GM21360 (cell line): Measurements from ENCODE around the gene KCTD17.
A peak's percentile ranks its signal among the peaks of the same experiment; 100 is the strongest.

Source experiments
- ATAC-seq: cut with Tn5 transposase; IDR thresholded peaks from one replicate; pipeline ENCODE4 v1.9.1; 2021; ENCODE audit warnings: mild to moderate bottlenecking, moderate library complexity; ENCODE audit not compliant: unreplicated experiment

KCTD17 gene

GRCh38 chr22:37051391-37052385 is at the start of gene KCTD17:
TSS of gene KCTD17 (plus strand) at chr22:37051742. CDS start at chr22:37051761, 19 bp downstream.
- no peak for ATAC-seq

- no peak for ATAC-seq
These were observed 49.7 kb upstream of the KCTD17 start for GRCh38 chr22:37001826-37002225.

- no peak for ATAC-seq
These were observed 48.9 kb upstream of the KCTD17 start for GRCh38 chr22:37002633-37003032.

DNA sequence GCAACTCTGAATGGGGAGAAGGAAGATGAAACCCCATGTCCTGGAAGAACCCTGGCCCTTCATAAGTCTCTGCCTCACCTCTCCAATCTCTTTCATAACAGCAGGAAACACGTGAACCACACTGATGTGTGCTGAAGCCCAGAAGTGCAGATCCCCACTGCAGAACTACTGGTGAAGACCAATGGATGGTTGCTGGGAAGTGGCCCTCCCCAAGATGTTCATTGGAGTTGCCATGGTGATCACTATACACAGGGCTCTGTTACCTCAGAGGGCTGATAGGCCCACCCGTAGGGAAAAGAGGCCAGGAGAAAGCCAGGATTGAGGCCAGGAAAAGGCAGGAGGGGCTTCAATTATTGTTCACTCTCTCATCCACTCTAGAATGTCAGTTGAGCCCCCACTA is 43.9 kb upstream of the KCTD17 start:
- ATAC-seq, result no peak

DNA sequence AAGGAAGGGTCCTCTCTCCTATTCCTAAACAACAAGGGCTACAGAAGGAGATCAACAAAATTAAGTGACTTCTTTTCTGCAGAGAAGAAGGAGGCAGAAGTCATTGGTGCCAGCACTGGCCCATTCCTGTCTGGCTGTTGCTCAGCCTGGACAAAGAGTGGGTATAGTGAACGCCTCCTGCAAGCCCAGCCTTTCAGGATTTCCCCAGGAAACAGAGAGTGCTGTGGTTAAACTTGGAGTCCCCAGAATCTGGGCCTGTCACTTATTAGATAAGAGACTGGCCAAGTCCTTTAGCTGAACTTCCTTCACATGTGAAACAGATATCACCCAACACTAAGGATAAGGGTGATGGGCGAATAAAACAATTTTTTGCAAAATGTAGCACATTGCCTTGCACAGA is 43.2 kb upstream of the KCTD17 start:
- ATAC-seq, result no peak

GRCh38 chr22:37009490-37009889 is 42.1 kb upstream of the KCTD17 start:
- ATAC-seq, result no peak

DNA sequence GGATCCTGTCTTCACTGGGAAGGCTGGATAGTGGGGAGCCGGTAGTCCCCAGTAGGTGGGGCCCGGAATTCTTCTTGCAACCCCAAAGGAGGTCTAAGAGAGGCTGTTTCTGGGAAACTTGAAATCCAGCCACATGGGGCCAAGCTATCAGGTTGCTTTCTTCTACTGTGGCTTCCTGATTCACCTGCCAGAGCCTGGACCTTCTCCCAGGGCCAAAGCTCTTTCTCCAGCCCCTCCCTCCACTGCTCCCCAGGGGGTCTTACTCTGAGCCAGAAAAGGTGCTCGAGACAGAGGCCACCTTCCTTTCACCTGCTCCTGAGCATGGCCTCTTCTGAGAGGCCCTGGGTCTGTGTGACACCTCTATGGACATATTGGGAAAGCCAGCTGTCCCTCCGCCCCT is 41.4 kb upstream of the KCTD17 start:
- ATAC-seq, result no peak

GRCh38 chr22:37010976-37011375 is 40.6 kb upstream of the KCTD17 start:
- ATAC-seq, result no peak

GRCh38 chr22:37011472-37011871 is 40.1 kb upstream of the KCTD17 start:
- ATAC-seq, result no peak

DNA sequence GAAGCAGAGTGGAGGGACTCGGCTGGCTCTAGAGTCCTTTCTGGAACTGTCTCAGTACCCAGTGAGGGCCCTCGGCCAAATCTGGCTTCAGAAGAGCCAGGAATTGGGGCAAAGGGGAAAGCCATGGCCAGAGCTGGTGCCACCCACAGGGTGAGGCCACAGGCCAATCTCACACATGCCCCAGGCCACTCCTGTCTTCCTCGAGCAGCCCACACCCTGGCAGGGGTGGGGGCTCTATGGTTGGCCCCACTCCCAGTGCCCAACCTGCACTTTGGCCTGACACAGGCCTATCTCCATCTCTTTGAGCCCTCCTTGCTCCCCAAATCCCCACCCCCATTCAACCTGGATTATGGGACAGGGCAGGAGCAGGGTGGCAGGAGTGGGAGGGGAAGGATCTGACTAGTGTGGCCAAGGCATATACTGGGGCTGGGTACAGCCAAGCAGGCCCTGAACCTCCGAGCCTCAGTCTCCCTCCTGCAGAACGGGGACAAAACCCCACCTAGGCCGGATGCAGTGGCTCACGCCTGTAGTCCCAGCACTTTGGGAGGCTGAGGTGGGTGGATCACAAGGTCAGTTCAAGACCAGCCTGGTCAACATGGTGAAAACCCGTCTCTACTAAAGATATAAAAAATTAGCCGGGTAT is 39.2 kb upstream of the KCTD17 start:
- ATAC-seq, result no peak

DNA sequence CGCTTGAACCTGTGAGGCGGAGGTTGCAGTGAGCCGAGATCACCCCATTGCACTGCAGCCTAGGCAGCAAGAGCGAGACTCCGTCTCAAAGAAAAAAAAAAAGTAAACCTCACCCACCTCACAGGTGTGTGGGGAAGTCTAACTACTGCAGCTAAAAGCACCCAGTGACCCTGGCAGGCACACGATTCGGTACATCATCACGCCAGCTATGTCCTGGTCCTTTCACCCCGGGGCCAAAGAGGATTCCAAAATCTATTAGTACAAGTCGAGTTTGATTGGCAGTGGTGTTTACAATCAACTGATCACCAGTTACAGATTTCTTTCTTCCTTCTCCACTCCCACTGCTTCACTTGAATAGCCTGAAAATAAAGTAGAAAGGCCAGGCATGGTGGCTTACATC is 38.6 kb upstream of the KCTD17 start:
- no peak for ATAC-seq

DNA sequence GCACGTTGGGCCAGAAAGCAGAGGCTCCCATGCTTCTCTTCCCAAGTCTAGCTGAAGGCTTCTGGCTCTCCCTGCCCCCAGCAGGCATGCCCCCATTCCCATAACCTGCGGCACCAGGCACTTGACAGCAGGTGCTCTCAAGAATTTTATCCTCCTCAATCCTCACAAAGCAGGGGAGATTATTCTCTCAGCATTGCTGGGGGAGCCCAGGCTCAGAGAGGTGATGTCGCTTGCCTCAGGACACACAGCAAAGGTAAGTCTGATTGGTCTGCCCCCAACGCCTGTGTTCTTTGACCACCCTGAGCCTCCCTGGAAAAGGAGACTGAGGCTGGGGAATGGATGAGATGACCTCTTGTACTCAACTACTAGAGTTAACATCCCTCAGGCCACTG is 37.1 kb upstream of the KCTD17 start:
- no peak for ATAC-seq

DNA sequence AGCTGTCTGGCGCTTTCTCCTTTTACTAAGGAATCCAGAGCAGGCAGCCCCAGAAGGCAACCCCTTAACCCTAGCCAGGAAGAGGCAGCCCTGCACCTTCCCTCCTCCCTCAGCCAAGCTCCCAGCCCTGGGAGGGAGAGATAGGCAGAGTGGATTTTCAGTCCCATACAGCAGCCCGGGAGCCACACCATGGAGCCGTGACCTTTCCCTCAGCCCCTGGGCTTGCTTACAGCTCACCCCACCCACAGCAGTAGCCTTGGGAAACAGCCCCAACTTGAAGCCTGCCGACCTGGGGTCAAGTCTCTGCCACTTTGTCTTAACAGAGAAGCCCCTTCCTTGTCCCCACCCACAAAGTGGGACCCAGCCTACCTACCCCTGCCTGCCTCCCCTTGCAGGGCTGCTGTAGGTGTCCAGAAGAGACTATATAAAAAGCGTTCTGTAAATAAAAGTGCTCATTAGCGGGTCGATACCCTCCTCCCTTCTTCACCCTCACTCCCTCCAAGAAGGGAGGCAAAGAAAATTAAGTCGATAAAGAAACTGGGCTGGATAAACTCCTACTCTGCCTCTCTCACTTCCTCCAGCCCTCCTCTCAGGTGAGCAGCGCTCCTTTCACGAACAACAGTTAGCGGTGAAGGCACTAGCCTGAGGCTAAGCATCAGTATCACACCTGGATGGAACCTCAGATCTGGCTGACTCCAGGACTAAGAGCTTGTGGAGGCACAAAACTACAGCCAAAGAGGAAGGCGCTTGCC is 36.5 kb upstream of the KCTD17 start:
- no peak for ATAC-seq

DNA sequence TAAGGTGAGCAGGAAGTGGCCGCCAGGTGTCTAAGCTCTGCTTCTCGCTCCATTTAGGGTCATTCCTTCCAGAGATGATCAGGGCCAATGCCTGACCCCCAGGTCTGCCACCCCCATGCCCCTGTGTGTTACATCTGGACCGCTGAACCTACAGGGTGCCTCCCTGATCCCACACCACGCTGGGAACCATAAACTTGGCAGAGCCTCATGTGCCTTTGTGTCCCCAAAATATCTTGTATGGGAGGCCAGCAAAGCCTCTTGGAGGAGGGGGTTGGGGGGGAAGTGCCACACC is 36.0 kb upstream of the KCTD17 start:
- no peak for ATAC-seq

DNA sequence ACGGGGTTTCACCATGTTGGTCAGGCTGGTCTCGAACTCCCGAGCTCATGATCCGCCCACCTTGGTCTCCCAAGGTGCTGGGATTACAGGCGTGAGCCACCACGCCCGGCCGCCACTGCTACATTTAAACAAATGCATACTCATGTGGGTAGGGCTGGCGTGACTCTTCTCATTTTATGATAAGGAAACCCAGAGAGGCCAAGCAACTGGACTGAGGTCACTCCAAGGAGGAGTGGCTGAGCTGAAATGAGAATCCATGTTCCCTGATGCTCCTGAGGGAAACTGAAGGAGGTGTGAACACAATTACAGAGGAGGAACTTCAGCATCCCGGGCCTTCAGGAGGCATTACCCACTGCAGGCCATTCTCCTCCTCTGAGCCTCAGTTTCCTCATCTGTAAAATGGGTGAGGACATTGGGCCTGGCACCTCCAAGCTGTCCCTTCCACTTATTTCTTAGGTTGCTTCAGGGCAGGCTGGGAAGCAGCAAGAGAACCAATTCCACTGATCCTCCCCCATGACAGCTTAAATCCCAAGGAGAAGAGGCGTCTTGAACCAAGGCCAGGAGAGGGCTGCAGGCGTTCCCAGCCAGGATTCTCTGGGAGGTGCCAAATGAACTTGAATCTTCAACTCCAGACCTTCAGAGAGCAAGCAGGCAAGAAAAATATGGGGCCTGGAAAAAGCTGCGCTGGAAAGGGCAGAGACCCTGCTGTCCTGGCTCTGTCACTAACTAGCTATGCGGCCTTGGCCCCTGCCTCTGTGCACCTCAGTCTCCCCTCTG is 35.2 kb upstream of the KCTD17 start:
- no peak for ATAC-seq

DNA sequence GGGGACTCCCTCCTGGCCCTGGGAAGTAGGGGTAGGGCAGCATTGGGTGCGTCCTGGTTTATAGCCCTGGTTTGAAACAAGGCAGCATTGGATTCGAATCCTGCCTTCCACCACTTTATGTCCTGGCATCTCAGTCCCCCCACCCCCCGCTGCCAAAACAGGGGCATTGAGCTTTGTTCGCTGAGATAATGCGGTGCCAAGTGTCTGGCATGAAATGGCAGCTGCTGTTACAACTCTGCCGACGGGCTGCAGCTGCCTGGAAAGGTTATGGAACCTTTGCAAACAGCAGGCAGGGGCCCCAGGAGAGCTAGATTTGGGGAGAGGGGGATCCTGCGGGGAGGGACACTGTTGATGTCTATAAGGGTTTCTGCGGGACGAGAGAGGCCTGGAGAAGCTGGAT is 34.2 kb upstream of the KCTD17 start:
- no peak for ATAC-seq

DNA sequence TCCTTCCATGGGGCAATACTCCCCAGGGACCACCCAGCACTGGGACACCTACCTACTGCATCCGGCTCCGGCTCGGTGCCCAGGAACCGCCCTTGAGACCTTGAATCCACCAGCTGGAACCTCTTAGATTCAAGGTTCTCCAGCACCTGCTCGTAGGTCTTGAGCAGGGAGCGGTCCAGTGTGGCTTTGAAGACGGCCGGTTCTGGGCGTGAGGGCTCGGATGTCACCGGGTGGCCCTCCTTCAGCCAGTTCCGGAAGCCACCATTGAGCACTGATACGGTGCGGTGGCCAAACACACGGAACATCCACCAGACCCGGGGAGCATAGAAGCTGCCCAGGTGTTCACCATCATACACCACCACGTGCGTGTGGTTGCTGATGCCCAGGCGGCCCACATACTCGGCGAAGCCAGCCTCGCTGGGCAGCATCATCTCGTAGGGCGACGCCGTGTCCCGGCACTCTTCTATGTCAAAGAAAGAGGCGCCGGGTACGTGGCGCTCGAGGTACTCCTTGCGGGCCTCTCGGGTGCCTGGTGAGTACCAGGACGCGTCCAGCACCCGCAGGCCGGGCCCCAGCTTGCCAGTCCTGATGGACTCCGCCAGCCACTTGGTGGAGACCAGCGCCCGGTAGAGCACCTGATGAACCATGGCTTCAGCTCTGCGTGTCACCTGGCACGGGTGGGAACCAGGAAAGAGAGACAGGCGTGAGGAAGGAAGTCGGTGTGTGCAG is 33.3 kb upstream of the KCTD17 start:
- no peak for ATAC-seq

GRCh38 chr22:37018815-37019308 is 32.7 kb upstream of the KCTD17 start:
- peak; percentile 21 for ATAC-seq

DNA sequence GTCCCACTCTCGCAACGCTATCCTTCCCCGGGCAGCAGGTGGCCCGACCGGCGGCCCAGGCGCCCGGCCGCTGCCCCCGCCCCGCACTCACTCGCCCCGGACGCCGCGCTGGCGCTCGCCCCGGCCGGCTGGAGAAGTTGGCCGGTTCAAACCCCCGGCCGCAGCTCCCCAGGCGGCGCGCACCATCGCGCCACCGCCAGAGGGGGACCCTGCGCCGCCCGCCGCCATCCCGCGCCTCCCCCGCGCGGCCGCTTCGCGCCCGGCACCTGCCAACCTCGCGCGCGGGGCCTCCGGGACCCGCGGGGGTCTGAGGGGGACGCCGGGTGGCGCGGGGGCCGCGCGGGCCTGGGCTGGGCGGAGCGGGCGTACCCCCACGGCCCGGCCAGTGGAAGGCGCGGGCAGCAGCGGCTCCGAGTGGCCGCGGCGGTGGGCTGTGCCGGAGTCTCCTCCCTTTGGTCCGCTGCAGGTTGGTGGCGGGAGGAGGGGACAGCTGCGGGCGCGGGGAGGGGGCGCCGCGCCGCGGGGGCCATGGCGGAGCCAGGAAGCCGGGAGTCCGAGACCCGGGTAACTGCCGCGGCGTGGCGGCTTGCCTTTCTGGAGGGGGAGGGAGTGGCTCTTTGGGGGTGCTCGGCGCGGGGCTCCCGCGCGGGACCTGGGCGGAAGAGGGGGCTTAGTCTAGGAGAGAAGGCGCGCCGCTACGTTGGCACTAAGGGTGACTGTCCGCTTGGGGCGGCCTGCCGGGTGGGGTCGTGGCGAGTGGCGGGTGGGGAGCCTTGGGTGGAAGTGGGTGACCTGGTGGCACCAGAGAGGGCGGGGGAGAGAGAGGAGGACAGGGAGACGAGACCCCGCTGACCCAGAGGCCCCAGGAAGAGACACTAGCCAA is 32.0 kb upstream of the KCTD17 start, which contains the start of the genes MPST and TST:
MPST (plus strand) TSS at position 434 of the 883 bp plus-strand sequence; CDS start at position 529, 95 bp downstream.
TST (minus strand) TSS at position 139 of the 883 bp plus-strand sequence. CDS start 715 bp downstream, outside the sequence.
- peak; percentile 57 for ATAC-seq
